Measurements from ENCODE around the gene TAS1R1.

TAS1R1 gene

GRCh38 chr1:6554907-6555778 is at the start of gene TAS1R1:
TSS of gene TAS1R1 (plus strand) at chr1:6555307. CDS start at chr1:6555374, 67 bp downstream.
- peak; percentile 78 for DNase-seq

DNA sequence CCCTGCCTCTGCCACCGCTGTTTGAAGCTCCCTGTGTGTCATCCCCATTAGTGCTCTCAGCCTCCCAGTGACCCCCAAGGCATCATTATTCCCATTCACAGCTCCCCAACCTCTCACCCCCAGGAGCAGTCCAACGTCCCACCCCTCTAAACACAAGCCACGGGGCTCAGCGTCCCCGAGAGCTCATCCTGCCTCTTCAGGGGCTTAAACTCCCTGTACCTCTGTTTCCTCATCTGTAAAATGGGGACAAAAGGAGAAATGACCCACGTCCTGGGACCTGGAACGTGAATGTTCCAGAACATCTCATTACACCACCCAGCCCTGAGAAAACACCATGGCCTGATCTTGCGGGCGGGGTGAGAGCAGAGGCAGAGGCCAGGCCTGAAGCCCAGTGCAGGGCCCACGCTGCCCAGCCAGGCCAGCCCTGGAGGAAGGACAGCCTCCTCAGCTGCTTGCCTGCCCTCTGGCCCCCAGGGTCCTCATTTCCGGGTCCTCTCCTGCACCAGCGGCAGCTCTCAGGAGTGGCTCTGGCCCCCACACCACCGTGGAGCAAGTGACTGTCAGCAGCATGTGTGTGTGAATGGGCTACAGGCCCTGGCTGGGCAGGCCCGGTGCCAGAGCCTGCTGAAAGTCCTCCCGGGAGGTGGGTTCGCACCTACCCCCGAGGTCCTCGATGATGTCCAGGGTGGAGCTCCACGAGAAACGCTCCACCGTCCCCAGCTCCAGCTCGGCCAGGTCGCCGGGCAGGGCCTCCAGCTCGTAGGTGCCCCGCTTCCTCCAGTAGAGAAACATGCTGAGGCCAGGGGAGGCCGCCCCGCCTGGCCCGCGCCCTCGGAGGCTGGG is 49.5 kb upstream of the TAS1R1 start:
- DNase-seq, result no peak

GRCh38 chr1:6506210-6507036 is 48.7 kb upstream of the TAS1R1 start:
- DNase-seq, result no peak

DNA sequence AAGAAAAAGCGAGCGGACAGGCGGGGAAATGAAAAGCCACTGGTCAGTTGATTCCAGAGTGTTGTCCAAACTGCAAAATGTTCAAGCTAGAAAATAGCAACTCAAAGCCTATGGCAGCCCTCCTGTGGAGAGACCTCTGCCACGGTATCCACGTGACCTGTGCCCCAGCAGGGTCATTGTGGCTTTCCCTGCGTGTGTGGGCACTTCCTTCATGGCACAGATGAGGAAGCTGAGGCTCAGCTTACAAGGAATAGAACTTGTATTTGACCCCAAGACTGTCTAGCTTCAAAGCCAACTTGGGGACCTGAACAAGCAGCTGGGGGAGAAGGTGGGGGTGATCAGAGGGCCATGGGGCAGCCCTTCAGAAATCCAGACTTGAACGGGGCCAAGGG is 48.1 kb upstream of the TAS1R1 start:
- DNase-seq, result no peak

- DNase-seq, result no peak
Measured at GRCh38 chr1:6507461-6507911, 47.6 kb upstream of the TAS1R1 start.

DNA sequence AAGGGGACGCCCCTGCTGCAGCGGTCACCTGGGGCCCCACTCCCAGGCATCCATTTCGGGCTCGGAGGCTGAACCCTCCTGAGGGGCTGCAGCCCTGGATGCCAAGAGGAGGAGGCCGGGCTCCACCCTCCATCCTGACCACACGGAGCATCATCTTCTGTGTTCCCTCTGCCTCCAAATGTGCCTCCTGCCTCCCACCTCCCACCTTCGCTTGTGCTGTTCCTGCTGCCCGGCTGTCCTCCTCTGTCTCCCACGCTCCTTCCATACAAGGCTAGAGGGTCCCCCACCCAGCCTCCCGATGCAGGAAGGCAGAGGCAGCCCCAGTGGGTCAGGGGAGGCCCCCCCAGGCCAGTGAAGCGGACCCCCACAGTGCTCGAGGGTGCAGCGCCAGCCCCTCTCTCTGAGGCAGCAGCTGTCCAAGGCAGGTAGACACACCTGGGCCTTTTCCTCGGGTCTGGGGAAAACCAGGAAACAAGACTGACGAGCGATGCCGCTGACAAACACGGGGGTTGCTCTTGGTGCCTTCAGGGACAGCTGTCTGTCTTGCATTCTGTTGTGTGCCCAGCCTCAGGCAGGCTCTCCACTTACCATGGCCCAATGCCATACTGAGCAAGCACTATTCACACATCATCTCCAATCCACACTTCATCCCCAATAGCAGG is 46.8 kb upstream of the TAS1R1 start:
- DNase-seq, result no peak

DNA sequence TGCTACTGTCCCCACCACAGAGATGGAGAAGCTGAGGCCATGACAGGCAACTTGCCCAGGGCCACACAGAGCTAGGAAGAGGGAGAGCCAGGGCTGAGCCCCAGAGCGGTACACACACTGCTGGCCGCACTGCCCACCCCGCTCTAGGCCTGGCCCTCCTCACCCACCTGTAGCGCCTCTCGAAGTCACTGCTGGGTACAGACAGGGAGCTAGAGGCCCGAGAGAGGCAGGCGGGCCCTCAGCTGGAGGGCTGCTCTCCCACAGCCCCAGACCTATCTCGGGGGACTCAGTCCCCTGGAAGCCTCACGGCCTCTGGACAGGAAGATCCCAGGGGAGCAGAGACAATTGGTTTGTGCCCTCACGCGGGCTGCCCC is 46.3 kb upstream of the TAS1R1 start:
- no peak for DNase-seq

GRCh38 chr1:6509220-6509918 is 45.7 kb upstream of the TAS1R1 start:
- DNase-seq, result no peak

- no peak for DNase-seq
Measured at GRCh38 chr1:6509919-6510291, 45.2 kb upstream of the TAS1R1 start.

DNA sequence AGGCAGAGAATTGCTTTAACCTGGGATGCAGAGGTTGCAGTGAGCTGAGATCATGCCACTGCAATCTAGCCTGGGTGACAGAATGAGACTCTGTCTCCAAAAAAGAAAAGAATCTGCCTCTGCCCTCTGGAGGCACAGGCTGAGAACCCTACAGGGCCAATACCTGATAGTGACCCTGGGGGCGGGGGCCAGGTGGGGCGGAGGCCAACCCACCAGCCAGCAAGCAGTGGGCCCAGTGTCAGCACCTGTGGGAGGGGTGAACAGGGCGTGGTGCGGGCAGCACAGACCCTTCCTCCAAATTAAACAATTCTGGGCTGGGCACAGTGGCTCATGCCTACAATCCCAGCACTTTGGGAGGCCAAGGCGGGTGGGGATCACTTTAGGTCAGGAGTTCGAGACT is 44.6 kb upstream of the TAS1R1 start:
- no peak for DNase-seq

DNA sequence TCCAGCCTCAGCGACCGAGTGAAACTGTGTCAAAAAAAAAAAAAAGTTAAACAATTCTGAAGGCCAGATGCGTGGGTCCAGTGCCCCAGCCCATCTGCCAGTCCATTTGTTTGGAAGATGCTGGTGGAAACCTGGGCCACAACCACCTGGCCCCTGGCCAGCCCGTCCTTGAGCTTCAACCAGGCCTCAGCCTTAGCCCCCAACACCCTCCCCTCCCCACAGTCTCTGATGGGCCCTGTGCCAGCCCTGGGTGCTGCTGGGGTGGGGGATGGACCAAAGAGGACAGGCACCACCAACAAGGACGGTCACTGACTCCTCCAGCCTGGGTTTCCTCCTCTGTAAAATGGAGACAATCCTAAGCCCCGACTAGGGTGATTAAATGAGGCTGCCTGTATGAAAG is 44.1 kb upstream of the TAS1R1 start:
- DNase-seq, result no peak

- DNase-seq, result no peak
Measured at GRCh38 chr1:6511561-6512244, 43.4 kb upstream of the TAS1R1 start.

- DNase-seq, result no peak
Measured at GRCh38 chr1:6512245-6512907, 42.7 kb upstream of the TAS1R1 start.

DNA sequence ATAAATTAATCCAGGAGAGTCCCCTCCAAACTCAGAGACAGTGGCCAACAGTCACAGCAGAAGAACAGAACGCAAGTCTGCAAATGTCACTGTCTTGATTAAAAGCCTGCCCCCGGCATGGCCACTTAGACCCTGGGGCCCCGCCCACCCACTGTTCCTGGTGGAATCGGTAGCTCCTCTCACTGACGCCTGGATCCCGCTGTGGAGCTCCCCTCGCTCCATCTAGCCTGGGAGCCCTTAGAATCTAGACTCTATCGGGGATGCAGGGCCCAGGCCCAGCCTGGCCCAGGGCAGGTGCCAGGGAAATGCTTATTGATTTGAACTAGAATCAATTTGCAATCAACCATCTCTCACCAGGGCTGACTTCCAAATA is 42.2 kb upstream of the TAS1R1 start:
- no peak for DNase-seq

GRCh38 chr1:6513320-6513801 is 41.7 kb upstream of the TAS1R1 start:
- DNase-seq, result no peak

- no peak for DNase-seq
Measured at GRCh38 chr1:6515771-6516170, 39.3 kb upstream of the TAS1R1 start.

DNA sequence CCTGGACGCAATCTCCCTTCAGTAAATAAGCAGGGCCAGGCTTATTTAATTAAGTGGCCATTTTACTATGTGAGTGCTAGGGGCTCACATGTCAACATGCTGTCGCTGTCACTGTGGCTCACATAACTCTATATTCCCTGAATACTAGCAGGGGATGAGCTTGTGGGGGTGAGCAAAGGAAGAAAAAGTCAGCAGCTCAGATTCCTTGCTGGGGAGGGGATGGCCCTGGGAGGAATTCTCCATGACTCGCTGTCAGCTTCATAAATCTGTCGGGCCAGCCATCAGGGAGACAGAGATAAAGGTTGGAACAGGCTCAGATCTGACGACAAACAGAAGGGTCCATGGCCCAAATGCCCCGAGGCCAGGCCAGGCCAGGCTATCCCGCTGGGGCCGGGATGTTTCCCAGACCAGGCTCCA is 37.7 kb upstream of the TAS1R1 start:
- DNase-seq, result no peak

DNA sequence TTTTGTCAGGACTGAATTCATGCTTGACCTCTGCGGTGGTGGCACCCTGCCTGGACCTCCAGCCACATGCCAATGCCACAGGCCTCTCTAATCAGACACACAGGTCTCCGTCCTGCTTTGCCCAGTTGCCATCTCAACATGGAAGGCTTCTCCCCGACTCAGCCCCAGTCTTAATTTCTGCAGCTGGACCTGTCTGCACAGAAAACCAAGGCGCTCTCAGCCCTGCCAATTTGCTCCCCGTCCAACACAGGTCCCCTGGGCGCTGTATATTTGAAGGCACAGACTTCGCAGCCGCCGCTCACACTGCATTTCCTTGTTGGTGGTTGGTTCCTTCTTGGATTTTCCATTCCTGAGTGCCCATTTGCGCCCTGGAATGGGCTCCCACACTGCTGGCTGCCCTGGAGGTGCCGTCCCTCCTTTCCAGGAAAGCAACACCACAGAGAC is 35.6 kb upstream of the TAS1R1 start:
- peak; percentile 86 for DNase-seq

DNA sequence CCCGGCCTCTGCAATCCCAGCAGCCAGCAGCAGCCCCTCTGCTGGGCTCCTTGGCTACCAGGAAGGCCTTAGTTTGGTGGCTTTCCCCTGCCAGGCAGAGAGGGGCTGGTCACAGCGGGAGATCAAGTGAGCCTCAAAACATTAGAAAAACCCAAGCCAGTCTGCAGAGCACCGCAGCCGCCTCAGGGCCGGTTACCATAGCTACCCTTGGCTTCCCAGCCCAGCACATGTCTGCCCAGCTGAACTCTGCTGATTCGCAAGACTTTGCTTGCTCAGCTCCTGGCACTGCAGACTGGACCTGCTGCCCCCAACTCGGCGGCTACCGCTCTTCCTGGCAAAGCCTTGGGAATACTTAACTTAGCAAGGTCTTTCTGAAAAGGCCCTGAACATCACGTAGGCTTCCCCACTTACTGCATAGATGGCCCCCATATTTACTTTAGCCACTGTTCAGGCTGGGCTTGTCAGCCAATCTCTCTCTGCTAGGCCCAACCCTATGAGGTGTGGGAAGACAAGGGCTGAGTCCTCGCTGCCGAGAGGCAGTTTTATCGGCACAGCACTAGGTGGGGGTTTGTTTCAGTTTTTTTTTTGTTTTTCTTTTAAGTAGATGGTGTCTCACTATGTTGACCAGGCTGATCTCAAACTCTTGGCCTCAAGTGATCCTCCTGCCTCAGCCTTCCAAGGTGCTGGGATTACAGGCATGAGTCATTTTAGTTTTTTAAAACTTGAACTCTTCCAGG is 35.0 kb upstream of the TAS1R1 start:
- DNase-seq, result peak; percentile 90

DNA sequence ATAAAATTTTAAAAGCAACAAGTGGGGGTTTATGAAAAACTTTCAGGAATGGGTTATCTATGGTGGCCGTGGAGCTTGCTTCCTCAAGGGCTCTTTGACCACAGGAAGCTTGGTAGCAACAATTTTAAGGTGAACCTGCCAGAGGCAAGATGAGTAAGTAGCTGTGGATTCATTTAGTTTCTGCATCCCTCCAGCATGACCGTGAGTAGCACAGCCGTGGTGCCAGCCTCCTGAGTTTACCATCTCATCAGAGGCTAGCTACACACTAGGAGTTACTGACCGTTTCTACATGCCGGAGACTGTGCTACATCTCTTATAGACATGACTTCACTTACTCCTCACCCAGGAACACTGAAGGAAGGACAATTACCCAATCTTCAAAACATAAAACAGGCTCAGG is 33.6 kb upstream of the TAS1R1 start:
- no peak for DNase-seq

Data from femur (tissue), 1 donor.